HG02610 (cell line): ENCODE measurements around the gene PDK2.
"Not testable (repeated sequence)": the region's sequence is repeated elsewhere in the genome, so short reads cannot be mapped to it uniquely, and the experiment has no call there.

Experiments
- ATAC-seq: cut with Tn5 transposase; IDR thresholded peaks from one replicate; pipeline ENCODE4 v1.9.1; 2021; ENCODE audit warnings: mild to moderate bottlenecking, moderate library complexity; ENCODE audit not compliant: unreplicated experiment

Gene PDK2

DNA sequence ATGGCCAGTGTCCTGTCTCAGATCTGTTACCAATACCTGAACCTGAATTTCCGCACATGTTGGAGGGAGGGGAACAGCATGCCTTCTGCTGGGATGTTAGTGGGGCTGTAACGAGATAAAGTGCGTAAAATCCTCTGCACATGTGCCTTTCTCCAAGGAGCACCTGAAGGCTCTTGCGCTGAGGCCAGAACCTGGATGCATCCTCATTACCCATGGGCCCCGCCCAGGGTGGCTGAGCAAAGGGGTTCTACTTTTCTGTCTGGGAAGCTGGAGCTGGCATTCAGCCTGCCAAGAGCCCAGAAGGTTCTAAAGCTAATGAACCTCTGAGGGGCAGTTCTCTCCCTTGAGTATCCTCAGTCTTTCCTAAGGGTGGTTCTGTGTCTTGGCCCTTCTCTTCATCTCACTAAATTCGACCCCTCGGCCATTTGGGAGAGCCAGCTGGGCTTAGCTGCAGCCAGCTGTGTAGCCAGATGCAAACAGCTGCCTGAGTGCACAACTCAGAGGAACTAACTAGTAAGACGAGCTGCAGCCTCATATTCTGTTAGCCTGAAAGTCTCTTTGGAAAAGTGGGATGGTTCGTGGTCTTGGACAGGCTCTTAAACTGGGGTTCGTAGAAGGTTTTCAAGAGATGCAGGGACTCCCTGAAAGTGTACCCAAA lies 36.7 kb upstream of the PDK2 start:
- ATAC-seq: no peak

DNA sequence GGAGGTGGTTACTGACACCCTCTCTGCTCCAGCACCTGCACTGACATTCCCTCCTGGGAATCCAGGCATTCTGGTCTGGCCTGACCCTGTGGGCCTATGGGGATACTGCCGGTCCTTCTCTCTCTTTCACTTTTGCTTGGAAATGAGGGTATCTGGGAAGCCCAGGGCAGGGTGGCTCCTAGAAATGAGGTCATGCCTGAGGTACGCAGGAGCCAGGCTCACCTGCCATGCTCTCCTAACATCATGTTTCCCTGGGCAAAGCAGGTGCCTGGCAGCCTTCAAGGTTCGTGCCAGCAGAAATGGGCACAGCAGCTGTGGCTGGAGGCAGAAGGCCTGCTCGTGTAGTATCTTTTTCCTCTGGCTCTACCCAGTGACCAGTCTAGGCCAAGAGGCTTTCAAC lies 35.9 kb upstream of the PDK2 start:
- no peak for ATAC-seq

DNA sequence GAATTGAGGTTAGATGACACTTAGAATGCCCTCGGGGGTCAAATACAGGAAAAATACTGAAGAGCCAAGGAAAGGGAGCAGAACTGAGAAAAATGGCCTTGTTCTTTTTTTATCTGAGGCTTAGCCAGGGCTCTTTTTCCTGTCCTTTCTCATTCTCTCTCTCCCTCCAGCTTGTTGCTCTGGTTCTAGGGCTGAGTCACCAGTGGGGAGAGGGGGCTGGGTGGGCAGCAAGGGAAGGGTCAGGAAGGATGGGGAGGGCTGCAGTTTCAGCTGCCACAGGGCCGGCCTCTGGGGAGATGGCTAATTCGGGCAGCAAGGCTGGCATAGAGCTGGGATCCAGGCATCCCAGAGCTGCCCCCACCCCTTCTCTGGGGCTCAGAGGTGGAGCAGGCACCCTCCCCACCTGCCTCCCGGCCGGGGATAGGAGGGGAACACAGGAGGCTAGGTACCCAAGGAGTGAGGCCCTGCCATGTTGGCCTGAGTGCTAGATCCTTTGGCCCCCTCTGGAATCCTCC lies 35.3 kb upstream of the PDK2 start:
- no peak for ATAC-seq

DNA sequence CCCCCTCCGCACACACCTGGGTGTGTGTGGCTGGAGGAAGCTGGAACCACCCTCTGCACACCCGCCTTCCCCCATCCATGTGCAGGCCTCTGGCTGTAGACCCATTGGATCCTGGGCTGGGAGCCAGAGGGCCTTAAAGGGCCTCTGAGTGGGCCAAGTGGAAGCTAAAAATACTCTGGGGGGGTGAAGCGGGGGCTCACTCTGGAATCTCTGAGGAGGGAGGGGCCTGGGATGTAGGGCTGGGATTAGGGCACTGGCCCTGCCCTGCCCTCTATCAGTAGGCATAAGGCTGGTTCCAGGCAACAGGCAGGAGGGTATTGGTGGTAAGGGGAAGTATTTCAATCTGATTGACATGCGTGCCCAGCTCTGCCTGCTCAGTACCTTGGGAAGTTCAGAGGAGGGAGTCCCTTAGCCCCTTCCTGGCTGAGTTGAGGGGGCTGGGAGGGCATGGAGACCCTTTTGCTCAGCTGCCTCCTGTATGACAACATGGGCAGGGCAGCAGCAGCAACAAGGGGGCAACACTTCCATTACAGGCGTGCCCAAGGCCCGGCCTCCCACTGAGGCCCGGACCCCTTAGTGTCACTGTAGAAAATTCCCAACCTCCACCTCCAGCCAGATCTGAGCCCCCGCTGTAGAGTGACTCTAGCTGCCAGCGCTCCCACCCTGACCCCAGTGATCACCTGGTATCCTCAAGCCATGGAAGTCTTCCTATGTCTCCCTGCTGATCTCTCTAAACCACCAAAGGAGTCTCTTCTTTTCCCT lies 34.0 kb upstream of the PDK2 start:
- ATAC-seq: no peak

DNA sequence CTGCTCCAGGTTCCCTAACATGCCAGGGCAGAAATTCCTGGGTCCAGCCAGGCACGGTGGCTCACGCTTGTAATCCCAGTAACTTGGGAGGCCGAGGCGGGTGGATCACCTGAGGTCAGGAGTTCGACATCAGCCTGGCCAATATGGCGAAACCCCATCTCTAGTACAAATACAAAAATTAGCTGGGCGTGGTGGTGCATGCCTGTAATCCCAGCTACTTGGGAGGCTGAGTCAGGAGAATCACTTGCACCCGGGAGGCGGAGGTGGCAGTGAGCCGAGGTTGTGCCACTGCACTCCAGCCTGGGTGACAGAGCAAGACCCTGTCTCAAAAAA lies 33.5 kb upstream of the PDK2 start:
- ATAC-seq: not testable (repeated sequence)

DNA sequence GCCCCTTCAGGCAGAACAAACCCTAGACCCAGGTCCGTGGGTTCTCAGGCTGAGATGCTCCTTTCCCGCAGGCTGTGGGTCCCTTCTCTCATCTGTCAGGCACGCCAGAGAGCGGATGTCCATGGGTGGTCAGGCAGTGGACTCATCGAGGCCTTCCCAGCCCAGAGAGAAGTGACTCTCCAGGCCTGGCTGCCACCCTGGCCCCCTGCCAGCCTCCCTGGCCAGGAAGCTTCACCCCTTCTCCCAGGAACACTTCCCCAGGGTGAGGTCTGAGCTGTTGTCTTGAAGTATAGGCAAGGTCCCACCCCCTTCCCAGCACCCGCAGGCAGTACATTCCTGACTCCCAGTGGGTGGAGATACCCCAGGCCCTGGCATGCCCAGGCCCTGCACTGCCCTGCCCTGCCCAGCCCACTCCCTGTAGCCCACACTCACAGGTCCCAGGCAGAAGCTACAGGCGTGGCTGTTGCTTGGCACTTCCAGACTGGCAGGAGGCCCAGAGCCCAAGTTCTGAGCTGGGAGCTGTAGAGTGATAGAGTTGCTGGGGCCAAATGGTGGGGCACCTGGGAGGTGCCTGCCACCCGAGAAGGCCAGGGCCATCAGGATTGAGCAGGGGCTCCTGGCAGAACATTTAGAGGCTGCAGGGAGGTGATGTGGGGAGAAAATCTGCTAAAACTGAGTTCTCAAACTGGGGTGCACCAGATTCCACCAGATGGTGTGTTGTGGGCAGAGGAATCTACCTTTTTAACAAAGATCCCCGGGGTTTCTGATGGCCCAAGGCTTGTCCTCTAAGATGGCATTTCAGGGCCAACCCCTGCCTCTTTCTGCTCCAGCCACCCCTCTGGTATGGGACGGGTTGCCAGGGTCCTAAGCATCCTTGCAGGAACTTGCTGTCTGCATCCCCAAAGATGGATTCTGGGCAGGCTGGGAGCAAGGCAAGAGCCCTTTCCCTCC lies 32.6 kb upstream of the PDK2 start:
- no peak for ATAC-seq

DNA sequence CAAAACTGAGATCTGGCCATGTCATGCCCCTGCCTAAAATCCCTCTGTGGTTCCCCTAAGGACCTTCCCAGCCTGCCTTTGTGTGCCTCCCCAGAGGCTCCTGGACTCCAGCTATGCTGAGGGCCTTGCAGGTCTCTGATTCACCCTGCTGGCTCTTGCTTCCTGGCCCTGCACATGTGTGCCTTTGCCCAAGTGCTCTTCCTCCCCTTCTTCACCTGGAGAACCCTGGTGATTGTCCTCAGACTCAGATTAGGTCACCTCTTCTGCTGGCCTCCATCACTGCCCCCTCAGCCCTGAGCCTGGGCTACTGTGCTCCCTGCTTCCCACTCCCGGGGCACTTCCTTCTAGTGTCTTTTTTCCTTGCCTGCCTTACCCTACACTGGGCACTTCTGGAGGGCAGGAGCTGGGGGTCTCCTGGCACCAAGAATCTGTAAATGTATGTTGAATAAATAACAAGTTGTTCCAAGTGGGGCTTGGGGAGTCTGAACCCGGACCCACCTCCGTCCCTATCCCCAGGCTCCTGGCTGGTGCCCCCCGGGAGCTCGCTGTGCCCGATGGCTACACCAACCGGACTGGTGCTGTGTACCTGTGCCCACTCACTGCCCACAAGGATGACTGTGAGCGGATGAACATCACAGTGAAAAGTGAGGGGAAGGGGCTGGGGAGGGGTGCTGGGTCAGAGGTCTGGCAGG lies 31.4 kb upstream of the PDK2 start:
- ATAC-seq: no peak

DNA sequence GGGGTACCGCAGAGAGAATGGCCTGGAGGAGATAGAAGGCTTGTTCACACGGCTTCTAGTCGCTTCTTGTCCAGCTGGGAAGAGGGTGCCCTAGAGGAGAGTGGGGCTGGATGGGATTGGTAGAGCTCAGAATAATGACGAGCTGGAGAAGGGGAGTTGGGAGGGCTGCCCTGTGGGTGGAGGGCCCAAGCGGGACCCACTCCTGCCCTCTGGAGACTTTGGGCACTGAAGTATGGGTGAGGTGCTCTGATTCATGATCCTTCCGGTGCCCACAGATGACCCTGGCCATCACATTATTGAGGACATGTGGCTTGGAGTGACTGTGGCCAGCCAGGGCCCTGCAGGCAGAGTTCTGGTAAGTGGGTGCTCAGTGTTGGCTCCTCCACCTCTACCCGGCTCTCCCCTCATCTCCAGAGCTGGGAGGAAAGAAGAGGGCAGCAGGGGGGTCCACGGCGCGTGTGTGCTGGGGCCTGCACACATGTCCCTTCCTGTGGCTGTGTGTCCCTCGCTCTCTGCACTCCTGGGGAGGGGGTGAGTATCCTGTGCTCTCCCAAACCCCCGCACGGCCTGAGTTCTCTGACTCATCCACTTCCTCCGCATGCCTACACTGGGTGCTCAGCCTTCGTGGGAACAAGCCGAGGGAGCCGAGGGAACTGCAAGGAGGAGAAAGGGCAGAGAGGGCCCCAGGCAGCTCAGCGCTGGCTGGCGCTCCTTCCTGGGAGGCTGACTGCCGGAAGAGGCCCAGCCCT lies 30.7 kb upstream of the PDK2 start:
- no peak for ATAC-seq

DNA sequence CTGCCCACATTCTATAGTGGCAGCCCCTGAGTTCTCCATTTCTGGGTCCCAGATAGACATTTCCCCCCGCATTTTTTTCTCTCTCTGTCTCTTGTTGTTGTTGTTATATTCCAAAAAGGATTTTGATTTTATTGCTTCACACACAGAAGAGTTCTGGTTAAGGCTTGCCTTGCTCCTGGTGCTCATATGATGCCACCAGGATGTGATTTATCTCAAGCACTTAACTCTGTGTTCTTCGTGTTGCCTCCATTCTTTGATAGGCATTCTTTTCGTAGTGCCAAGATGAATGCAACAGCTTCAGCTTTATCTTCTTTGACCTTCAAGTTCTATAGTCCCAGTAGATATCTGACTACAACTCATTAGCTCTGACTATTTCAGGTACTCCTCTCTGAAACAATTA lies 30.1 kb upstream of the PDK2 start:
- no peak for ATAC-seq

DNA sequence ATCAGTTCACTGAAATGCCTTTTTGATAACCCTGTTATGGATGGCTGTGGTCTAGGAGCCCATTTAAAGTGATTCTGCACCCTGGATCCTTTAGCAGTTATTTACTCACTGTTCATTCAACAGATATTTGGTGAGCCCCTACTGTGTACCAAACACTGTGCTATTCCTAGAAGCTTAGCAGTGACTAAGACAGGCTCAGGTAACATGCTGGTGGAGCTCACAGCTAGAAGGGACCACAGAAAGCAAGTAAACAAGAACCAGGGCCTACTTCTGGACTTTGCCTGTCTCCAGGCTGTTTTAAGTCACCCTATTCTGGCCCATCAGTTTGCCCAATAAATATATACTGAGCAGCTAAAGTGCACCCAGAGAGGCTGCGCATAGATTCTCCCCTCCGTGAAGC lies 28.2 kb upstream of the PDK2 start:
- ATAC-seq: no peak

DNA sequence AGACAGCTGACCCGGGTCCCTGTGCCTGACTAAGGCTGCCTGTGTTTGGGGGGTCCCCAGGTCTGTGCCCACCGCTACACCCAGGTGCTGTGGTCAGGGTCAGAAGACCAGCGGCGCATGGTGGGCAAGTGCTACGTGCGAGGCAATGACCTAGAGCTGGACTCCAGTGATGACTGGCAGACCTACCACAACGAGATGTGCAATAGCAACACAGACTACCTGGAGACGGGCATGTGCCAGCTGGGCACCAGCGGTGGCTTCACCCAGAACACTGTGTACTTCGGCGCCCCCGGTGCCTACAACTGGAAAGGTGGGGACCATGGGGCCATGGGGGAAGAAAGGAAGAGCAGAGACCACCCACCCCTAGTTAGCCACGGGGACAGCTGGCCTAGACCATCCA lies 27.2 kb upstream of the PDK2 start:
- ATAC-seq: no peak

DNA sequence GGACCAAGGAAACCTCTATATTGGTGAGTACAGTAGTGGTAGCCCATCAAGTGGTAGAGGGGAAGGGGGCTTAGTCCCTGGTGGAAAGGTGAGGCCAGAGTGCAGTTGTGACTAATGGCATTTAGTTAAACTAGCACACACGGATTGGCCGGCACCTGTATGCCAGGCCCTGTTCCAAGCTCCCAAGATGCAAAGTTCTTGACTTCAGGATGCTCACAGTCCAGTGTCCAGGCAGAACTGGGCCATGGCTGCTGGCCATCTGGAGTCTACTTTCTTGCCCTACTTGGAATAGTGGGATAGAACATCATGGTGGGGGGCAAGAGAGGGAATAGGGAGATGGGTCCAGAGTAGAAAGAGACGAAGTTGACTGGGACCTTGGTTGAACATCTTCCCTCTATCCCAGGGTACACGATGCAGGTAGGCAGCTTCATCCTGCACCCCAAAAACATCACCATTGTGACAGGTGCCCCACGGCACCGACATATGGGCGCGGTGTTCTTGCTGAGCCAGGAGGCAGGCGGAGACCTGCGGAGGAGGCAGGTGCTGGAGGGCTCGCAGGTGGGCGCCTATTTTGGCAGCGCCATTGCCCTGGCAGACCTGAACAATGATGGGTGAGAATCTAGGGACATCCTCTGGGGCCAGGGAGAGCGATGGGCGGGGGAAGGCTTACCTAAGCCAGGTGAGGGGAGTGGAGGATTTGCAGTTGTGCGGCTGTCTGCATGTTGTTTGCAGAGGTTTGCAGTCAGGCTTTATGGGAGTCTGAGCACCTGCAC lies 24.1 kb upstream of the PDK2 start:
- no peak for ATAC-seq

DNA sequence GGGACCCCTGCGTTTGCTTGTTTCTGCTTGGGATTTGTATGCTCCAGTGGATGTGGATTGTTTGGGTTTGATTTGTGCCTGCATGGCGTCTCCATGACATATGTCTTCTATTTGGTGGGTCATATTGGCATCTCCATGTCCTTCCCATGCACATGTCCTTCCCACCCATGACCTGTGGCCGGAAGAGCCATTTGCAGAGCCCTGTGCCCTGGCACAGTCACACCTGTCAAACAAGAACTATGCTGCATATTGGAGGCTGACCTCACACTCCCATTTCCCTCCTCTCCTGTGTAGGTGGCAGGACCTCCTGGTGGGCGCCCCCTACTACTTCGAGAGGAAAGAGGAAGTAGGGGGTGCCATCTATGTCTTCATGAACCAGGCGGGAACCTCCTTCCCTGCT lies 23.5 kb upstream of the PDK2 start:
- no peak for ATAC-seq

DNA sequence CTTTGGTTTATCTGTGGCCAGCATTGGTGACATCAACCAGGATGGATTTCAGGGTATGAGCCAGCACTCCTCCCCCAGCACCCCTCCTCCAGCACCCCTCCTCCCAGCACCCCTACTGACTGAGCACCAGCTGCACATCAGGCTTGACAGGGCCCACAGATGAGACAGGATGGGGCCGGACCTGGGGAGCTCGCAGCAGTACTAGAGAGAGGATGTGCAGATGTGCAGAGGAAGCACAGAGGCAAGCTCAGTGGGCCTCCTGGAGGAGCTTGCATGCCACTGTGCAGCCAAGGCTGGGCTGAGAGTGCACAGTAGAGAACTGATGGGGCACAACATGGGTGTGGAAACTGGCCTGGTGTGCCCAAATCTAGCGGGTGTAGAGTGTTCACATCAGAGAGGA lies 23.0 kb upstream of the PDK2 start:
- no peak for ATAC-seq

DNA sequence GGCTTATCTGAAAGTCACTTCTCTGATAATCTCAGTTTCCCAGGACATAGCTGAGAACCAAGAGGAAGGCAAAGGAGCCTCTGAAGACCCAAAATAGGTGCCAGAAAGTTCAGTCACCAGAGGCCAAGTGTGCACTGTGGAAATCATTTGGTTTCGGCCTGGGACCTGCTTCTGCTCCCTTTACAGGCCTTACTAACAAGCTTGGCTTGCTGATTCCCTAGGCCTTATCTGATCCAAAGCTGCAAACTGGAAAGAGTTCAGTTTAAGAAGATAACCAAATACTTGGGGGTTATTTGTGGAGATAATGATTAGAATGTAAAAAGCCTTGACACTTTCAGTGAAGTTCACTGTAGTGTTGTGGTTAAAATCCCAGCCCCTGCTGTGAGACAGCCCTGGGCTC lies 22.2 kb upstream of the PDK2 start:
- no peak for ATAC-seq

DNA sequence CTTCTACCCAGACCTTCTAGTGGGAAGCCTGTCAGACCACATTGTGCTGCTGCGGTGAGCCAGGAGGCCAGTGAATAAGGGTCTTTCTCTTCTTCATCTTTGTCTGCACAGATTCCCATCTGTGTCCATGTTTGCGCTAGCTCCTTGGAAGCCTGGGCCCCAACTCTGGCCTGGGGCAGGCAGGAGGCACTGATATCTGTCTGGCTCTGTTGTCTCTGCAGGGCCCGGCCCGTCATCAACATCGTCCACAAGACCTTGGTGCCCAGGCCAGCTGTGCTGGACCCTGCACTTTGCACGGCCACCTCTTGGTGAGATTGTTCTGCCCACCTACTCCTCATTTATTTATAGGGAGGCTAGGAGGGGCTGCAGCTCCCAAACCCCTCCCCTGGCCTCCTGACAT lies 20.9 kb upstream of the PDK2 start:
- no peak for ATAC-seq

DNA sequence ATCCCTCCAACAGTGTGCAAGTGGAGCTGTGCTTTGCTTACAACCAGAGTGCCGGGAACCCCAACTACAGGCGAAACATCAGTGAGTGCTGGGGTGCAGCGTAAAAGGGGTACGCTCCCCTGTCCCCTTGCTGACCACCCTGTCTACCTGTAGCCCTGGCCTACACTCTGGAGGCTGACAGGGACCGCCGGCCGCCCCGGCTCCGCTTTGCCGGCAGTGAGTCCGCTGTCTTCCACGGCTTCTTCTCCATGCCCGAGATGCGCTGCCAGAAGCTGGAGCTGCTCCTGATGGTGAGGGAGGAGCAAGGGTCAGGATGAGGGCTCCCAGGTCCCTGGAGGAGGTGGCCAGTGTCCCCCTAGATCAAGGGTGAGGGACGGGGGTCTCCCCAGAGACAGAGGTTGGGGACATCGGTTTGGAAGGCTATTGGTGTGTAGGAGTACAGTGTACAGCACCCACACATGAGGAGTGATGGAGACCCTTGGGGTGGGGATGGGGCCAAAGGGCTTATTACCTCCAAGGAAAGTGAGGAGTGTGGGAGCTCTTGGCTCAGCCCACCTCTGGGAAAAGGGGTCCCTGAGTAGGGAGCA lies 19.6 kb upstream of the PDK2 start:
- no peak for ATAC-seq

DNA sequence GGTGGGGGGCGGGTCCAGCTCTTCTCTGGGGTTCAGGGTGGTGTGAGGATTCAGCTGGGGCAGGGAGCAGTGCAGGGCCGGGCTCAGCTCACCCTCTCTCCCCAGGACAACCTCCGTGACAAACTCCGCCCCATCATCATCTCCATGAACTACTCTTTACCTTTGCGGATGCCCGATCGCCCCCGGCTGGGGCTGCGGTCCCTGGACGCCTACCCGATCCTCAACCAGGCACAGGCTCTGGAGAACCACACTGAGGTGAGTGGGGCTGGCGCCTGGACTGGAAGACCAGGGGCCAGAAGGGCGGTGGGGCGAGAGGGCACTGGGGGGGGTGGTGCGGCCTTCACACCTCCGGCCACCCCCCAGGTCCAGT lies 18.9 kb upstream of the PDK2 start:
- ATAC-seq: no peak

DNA sequence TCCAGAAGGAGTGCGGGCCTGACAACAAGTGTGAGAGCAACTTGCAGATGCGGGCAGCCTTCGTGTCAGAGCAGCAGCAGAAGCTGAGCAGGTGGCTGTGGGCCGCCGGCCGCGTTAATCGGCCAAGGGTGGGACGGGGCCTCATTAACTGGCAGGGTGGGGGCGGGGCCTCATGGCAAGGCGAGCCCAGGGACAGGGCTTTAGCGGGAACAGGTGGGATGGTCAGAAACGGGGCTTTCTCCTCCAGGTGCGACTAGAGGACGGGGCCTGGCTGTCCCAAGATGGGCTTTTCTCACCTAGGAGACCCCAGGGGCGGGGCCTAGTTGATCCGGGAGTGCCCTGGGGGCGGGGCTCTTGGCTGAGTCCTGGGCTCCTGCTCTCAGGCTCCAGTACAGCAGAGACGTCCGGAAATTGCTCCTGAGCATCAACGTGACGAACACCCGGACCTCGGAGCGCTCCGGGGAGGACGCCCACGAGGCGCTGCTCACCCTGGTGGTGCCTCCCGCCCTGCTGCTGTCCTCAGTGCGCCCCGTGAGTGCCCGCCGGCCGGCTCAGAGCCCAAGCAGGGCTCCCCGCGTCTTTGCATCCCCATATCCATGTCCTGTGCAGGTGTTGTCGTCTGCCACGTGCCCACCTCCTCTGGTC lies 18.4 kb upstream of the PDK2 start:
- no peak for ATAC-seq
